Subcutaneous abdominal adipose tissue (tissue), 5 donors: ENCODE results near the gene BNIP5.

Experiments used
- H3K27ac ChIP-seq: one replicate; pipeline ENCODE4 v1.7.0; 2013; ENCODE audit warnings: low read depth, mild to moderate bottlenecking, inconsistent platforms, low read length, moderate library complexity
- H3K27me3 ChIP-seq, 5 donors: one replicate each; pipeline ENCODE4 v1.7.0; 2013; ENCODE audit warnings: low read length in 5 of 5, inconsistent platforms in 1 of 5; ENCODE audit not compliant: control insufficient read depth in 5 of 5, insufficient read depth in 4 of 5
- H3K36me3 ChIP-seq, 5 donors: one replicate each; pipeline ENCODE4 v1.7.0; 2013; ENCODE audit warnings: low read length in 5 of 5; ENCODE audit not compliant: control insufficient read depth in 5 of 5, insufficient read depth in 5 of 5
- H3K4me1 ChIP-seq, 5 donors: one replicate each; pipeline ENCODE4 v1.7.0; 2013; ENCODE audit warnings: low read length in 5 of 5, mild to moderate bottlenecking in 3 of 5, moderate library complexity in 1 of 5; ENCODE audit not compliant: control insufficient read depth in 5 of 5, insufficient read depth in 5 of 5
- H3K4me3 ChIP-seq, 5 donors: one replicate each; pipeline ENCODE4 v1.7.0; 2013; ENCODE audit warnings: low read length in 5 of 5, low read depth in 1 of 5
- H3K9ac ChIP-seq, 5 donors: one replicate each; pipeline ENCODE4 v1.7.0; 2013; ENCODE audit warnings: low read length in 5 of 5, mild to moderate bottlenecking in 4 of 5, moderate library complexity in 3 of 5
- H3K9me3 ChIP-seq, 5 donors: one replicate each; pipeline ENCODE4 v1.7.0; 2013; ENCODE audit warnings: low read length in 5 of 5; ENCODE audit not compliant: control insufficient read depth in 5 of 5
- donor health status: healthy.
- donor health status: healthy.
- donor health status: healthy.
- donor health status: healthy.
- donor health status: healthy.

BNIP5 gene

GRCh38 chr6:36276581-36277536, 59.8 kb downstream of the BNIP5 start:
- Histone ChIP-seq H3K36me3 (no peaks in the 10 kb centered on the region), H3K27ac (no peak overlapping the region), H3K9me3 (no peaks in the 10 kb centered on the region), H3K27me3 (peaks cover 0 to 21% (median 5%) of the 10 kb centered on the region in 5 donors), H3K9ac (no peak overlapping the region), H3K4me1 (no peaks in the 10 kb centered on the region), H3K4me3 (no peak overlapping the region)

- no peak overlapping the region for H3K27ac ChIP-seq
- no peak overlapping the region for H3K4me3 ChIP-seq
- H3K9me3 ChIP-seq, result no peaks in the 10 kb centered on the region
- no peaks in the 10 kb centered on the region for H3K4me1 ChIP-seq
- H3K9ac ChIP-seq, result no peak overlapping the region
- H3K36me3 ChIP-seq, result no peaks in the 10 kb centered on the region
- peaks cover 0 to 33% (median 21%) of the 10 kb centered on the region in 5 donors for H3K27me3 ChIP-seq
Measured at GRCh38 chr6:36273802-36274514, 62.7 kb downstream of the BNIP5 start.

GRCh38 chr6:36273067-36273466, 63.6 kb downstream of the BNIP5 start:
- no peak overlapping the region for H3K9ac ChIP-seq
- peaks cover 0 to 36% (median 24%) of the 10 kb centered on the region in 5 donors for H3K27me3 ChIP-seq
- no peaks in the 10 kb centered on the region for H3K4me1 ChIP-seq
- H3K36me3 ChIP-seq, result no peaks in the 10 kb centered on the region
- no peaks in the 10 kb centered on the region for H3K9me3 ChIP-seq
- H3K27ac ChIP-seq, result no peak overlapping the region
- no peak overlapping the region for H3K4me3 ChIP-seq

GRCh38 chr6:36272234-36272633, 64.5 kb downstream of the BNIP5 start:
- H3K9me3 ChIP-seq, result no peaks in the 10 kb centered on the region
- H3K4me1 ChIP-seq, result no peaks in the 10 kb centered on the region
- peaks cover 0 to 34% (median 28%) of the 10 kb centered on the region in 5 donors for H3K27me3 ChIP-seq
- no peak overlapping the region for H3K9ac ChIP-seq
- no peak overlapping the region for H3K27ac ChIP-seq
- H3K4me3 ChIP-seq, result no peak overlapping the region
- H3K36me3 ChIP-seq, result no peaks in the 10 kb centered on the region

- H3K36me3 ChIP-seq, result no peaks in the 10 kb centered on the region
- no peak within 1 kb of the TSS for H3K9ac ChIP-seq
- peaks cover 0 to 12% (median 10%) of the 10 kb centered on the region in 5 donors for H3K9me3 ChIP-seq
- H3K4me3 ChIP-seq, result no peak within 1 kb of the TSS
- no peak within 1 kb of the TSS for H3K27ac ChIP-seq
- no peaks in the 10 kb centered on the region for H3K4me1 ChIP-seq
- peaks cover 0 to 32% (median 28%) of the 10 kb centered on the region in 5 donors for H3K27me3 ChIP-seq
Measured at GRCh38 chr6:36269834-36270705, 66.6 kb downstream of the BNIP5 start, which contains the start of gene PNPLA1. Gene PNPLA1 (plus strand): TSS chr6:36270060. CDS start chr6:36270460, 400 bp downstream.

- Histone ChIP-seq H3K27ac (no peak overlapping the region), H3K9ac (no peak overlapping the region), H3K4me1 (no peaks in the 10 kb centered on the region), H3K4me3 (no peak overlapping the region), H3K9me3 (peaks cover 0 to 12% (median 10%) of the 10 kb centered on the region in 5 donors), H3K27me3 (peaks cover 0 to 30% (median 28%) of the 10 kb centered on the region in 5 donors), H3K36me3 (no peaks in the 10 kb centered on the region)
Measured at GRCh38 chr6:36268478-36269275, 68.0 kb downstream of the BNIP5 start.

- Histone ChIP-seq H3K9ac (no peak overlapping the region), H3K4me3 (no peak overlapping the region), H3K36me3 (no peaks in the 10 kb centered on the region), H3K27me3 (peaks cover 0 to 30% (median 28%) of the 10 kb centered on the region in 5 donors), H3K27ac (no peak overlapping the region), H3K9me3 (peaks cover 0 to 12% (median 10%) of the 10 kb centered on the region in 5 donors), H3K4me1 (no peaks in the 10 kb centered on the region)
Measured at GRCh38 chr6:36267731-36268477, 68.8 kb downstream of the BNIP5 start.

- Histone ChIP-seq H3K4me3 (no peak overlapping the region), H3K9me3 (peaks cover 0 to 12% (median 10%) of the 10 kb centered on the region in 5 donors), H3K36me3 (no peaks in the 10 kb centered on the region), H3K27me3 (peaks cover 0 to 31% (median 27%) of the 10 kb centered on the region in 5 donors), H3K4me1 (no peaks in the 10 kb centered on the region), H3K27ac (no peak overlapping the region), H3K9ac (no peak overlapping the region)
Measured at GRCh38 chr6:36266913-36267644, 69.6 kb downstream of the BNIP5 start.
